Bone marrow (tissue), 2 donors: ENCODE results near the gene CD2BP2.
"Not testable (repeated sequence)": the region's sequence is repeated elsewhere in the genome, so short reads cannot be mapped to it uniquely, and the experiment has no call there.

Source experiments
- DNase-seq, 2 donors: peaks; one replicate each; lab custom pipeline; 2025; lab: John Stamatoyannopoulos, UW

Gene CD2BP2

DNA sequence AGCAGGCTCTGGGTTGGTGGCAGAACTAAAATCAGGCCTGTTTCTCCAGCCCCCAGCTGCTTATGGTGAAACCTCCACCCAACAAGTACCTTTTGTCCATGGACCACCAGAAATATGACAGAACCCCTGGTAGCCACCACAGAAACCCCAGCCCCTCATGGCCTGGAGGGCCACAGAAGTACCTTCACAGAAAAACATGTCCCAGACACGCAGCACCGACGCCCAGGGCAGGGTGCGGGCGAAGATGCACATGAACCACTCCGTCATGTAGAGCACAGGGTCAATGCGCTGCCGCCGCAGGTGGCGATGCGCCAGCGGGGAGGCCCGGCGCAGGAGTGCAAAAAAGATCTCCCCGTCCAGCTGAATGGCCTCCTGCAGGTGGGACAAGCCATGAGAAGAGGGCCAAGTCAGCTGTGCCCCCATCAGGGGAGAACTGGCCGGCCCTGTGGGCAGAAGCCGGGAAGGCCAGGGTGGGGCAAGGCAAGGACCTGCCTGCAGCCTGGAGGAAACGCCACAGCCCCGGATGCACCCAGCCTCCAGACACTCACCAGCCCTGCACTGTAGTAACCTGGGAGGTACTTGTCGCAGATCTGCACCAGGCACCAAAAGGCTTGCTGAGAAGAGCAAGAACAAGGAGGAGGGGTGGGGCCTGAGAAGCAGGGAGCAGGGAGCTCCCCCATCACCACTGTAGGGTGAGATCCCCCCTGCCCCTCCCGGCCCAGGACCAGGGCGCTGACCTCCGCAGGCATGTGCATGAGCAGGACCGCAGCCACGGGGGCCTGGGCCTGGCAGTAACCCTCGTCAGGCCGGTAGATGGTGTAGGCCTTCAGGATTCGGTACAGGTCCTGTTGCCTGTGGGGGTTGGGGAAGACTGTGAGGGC is 4.1 kb upstream of the CD2BP2 start:
- no peak for DNase-seq

DNA sequence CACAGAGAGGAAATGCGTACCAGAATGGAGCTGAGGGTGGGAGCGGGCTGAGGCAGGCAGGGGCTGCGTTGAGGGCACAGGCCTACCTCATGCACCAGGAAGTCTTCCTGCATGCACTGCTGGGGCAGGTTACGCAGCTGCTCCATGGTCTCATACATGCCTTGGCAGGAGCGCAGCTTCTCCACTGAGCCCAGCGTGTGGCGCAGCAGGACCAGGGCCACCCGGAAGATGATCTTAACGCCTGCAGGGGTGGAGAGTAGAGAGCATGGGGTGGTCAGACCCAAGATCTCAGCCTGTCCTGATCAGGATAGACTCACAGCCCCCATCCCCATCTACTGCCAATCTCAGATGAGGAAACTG is 3.4 kb upstream of the CD2BP2 start:
- no peak for DNase-seq

- DNase-seq, result no peak
Measured at GRCh38 chr16:30357715-30358576, 2.8 kb upstream of the CD2BP2 start.

DNA sequence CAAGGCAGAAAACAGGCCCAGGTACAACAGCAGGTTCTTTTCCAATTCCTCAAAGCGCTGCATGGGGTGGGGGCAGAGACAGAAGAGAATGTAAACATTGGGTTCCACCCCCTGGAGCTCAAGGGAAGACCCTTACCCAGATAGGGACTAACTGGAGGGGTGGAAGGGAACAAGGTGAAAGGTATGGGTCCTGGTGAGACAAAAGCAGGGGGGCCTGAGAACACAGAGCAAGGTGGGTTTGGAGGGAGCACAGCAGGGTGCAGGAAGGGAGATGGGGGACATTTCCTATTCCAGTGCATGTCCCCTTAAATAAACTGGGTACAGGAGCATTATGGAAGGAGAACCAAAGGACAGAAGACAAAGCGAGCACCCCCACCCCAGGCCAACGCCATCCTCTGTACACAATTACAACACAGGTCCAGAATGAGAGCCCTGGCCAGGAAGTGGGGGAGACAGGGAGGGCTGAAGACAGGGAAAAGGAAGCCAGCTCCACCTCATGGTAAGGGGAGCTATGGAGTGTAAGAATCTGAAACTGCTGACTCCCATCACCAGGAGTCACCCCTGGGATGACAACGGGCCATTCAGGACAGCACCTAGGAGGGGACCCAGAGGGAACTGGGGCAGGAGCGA is 2.1 kb upstream of the CD2BP2 start:
- no peak for DNase-seq

DNA sequence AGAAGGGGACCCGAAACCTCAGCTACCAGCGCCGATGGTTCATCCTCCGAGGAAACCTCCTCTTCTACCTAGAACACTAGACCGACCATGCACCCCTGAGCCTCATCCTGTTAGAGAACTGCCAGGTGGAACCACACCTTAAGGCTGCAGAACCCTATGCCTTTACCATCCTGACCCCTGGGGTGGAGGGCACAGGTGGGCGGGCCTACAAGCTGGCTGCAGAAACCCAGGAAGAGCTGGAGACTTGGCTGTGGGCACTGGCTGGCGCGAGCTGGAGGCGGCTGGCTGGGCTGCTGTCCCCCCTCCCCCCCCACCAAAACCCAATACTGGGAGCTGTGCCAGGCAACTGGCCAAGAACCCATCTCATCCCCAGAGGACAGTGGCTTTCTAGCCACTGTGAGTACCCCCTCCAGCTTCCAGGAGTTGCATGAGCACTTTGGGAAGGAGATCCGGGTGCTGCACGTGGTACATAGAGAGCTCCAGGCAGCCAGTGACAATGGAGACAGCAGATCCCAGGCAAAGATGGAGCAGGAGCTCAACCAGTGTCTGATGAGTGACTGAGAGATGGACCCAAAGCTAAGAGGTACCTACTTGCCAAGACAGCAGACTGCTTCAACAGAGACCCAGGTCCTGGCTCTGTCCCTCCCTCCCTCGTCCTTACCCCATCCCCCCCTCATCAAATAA is 1.4 kb upstream of the CD2BP2 start:
- DNase-seq, result no peak

DNA sequence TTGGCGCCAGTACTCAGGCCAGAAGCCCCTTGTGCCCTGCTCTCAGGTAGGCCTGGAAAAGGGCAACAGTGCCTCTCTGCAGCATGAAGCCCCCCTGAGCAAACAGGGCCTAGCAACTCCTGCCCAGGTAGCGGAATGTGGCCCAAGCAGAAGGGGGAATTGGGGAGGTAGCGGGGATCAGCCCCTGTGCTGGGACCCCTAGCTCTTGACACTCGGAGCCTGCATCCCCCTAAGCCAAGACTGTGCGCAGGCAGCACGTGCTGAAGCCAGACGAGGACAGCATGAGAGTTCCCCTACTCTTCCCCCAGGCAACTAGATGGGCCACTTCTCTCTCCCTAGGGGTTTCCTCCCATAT is 823 bp upstream of the CD2BP2 start:
- DNase-seq, result no peak

- no peak for DNase-seq
Measured at GRCh38 chr16:30354423-30355143, 525 bp downstream of the CD2BP2 start.

- DNase-seq, result no peak
Measured at GRCh38 chr16:30353438-30354129, 1.5 kb downstream of the CD2BP2 start.

GRCh38 chr16:30352488-30353401 is 2.4 kb downstream of the CD2BP2 start:
- DNase-seq, result no peak

GRCh38 chr16:30351586-30352419 is 3.3 kb downstream of the CD2BP2 start:
- no peak for DNase-seq

DNA sequence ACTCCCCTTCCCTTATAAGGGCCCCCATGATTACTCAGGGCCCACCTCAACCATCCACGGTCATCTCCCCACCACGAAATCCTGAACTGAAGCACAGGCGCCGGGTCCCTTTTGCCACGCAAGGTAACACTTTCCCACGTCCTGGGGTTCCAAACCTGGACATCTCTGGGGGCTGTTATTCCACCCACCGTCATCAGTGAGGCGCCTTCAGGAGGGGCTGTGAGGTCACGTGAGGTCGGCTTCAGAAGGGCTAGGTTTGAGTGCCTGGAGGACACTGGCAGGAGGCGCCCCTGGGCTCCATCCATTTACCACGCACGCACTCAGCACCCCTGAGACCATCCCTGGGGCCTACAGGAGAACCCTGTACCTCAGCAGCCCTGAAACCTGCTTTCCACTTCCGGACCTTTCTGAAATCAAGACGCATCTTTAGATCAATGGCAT is 4.1 kb downstream of the CD2BP2 start:
- DNase-seq, result no peak

GRCh38 chr16:30350134-30350871 is 4.8 kb downstream of the CD2BP2 start:
- no peak for DNase-seq

DNA sequence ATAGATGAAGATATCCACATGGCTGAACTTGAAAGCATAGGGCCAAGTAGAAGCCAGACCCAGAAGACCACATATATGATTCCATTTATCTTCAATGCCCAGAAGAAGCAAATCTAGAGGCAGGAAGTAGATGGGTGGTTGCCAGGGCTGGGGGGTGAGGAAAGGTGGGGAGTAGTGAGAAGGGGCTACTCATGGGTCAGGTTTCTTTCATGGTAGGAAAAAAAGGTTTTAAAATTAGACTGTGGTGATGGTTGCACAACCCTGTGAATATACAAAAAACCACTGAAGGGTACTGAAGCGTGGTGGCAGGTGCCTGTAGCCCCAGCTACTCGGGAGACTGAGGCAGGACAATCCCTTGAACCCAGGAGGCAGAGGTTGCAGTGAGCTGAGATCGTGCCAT is 5.4 kb downstream of the CD2BP2 start:
- DNase-seq, result no peak

DNA sequence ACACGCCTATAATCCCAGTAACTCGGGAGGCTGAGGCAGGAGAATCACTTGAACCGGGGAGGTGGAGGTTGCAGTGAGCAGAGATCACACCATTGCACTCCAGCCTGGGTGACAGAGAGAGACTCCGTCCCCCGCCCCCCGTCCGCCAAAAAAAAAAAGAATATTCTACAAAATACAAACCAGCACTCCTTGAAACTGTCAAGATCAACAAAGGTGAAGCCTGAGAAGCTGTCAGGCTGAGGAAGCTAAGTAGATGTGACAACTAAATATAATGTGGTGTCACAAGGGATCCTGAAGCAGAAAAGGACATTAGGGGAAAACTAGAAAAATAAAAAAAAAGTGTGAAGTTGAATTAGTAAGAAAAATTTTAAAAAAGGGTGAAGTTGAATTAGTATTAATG is 6.2 kb downstream of the CD2BP2 start:
- DNase-seq, result no peak

DNA sequence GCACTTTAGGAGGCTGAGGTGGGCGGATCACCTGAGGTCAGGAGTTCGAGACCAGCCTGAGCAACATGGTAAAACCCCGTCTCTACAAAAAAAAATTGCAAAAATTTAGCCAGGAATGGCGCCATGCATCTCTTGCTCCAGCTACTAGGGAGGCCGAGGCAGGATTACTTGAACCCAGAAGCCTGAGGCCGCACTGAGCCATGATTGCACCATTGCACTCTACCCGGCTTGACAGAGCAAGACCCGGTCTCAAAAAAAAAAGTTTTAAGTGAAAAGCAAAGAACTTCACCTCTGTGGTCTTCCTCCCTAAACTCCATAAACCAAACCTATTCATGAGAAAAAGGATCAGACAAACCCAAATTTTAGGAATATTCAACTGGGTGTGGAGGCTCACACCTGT is 7.0 kb downstream of the CD2BP2 start:
- DNase-seq, result no peak

DNA sequence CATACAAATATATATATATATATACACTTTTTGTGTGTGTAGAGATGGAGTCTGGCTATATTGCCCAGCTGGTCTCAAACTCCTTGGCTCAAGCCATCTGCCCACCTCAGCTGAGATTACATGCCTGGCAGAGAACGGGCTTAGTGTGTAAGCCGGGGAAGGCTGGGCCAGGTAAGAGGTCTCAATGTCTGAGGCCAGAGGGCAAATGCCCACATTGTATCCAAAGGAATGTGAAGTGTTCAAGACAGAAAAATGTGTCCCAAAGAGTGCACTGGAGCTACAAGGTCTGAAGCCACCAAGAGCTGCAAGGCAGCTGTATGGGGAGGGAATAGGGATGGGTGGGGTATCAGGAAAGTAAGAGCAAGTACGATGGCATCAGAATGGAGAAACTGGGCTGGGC is 8.8 kb downstream of the CD2BP2 start:
- no peak for DNase-seq

- not testable (repeated sequence) for DNase-seq
Measured at GRCh38 chr16:30343491-30343820, 11.7 kb downstream of the CD2BP2 start.

DNA sequence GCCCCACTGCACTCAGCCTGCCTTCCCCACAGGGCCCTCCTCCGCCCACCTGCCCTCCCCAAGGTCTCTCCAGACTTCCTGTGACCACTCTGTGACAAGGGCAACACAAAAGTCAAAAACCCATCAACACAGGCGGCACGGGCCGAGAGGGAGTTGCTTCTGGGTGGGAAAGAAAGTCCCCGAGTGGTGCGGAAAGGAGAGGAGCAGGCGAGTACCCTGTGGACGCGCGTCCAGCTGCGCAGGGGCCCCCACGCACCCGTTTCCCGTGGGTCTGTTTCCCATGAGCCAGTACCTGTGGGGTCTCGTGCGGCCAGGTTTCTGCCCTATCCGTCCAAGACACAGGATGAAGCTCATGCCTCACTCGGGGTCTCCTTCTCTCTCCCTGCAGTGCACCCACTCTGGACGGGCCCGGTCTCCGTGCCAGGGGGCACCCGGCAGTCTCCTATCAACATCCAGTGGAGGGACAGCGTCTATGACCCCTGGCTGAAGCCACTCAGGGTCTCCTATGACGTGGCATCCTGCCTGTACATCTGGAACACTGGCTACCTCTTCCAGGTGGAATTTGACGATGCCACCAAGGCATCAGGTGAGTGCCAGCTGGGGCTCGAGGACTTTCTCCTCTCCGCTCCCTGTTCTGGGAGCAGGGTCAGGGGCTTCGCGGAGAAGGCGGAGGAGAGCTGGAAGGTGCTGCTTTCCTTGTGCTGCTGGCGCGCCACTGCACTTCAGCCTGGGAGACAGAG is 12.2 kb downstream of the CD2BP2 start:
- DNase-seq, result no peak
